ENCODE measurements around the gene SETD4.
A peak's percentile ranks its signal among the peaks of the same experiment; 100 is the strongest.

SETD4 gene

GRCh38 chr21:36045993-36046392 is 14.3 kb downstream of the SETD4 start:
- Histone ChIP-seq H2BK15ac (ENCODE audit: low read depth, poor library complexity, severe bottlenecking) (no peak overlapping the region), H4K91ac (ENCODE audit: low read length) (no peak overlapping the region), H2BK12ac (ENCODE audit: low read length in 2 of 2) (no peak overlapping the region), H2AK5ac (ENCODE audit: low read length, severe bottlenecking) (no peak overlapping the region), H2BK5ac (ENCODE audit: low read depth, low read length, poor library complexity, severe bottlenecking) (no peak overlapping the region), H2BK120ac (ENCODE audit: low read depth, low read length) (no peak overlapping the region), H3K18ac (ENCODE audit: low read depth in 1 of 2, low read length in 2 of 2) (no peak overlapping the region), H3K4me2 (ENCODE audit: low read length, poor library complexity, severe bottlenecking) (no peak overlapping the region), H3K27me3 (ENCODE audit: control insufficient read depth in 1 of 2, insufficient read depth in 1 of 2, low read length in 2 of 2) (no peaks in the 10 kb centered on the region), H3K4ac (ENCODE audit: low read depth in 1 of 2, low read length in 2 of 2) (no peak overlapping the region), H3K9me3 (ENCODE audit: control insufficient read depth, low read length) (no peaks in the 10 kb centered on the region), H2AFZ (ENCODE audit: low read depth, low read length) (no peak overlapping the region), H3K4me3 (ENCODE audit: insufficient read depth in 1 of 2, low read depth in 1 of 2, low read length in 2 of 2) (no peak overlapping the region), H3K4me1 (ENCODE audit: control insufficient read depth, insufficient read depth, low read depth, low read length) (no peaks in the 10 kb centered on the region), H3K27ac (ENCODE audit: low read length, poor library complexity, severe bottlenecking) (no peak overlapping the region), H3K36me3 (ENCODE audit: control insufficient read depth in 1 of 2, insufficient read depth in 2 of 2, low read depth in 1 of 2, low read length in 2 of 2) (peaks cover 44 to 89% of the 10 kb centered on the region in 2 experiments), H3K14ac (ENCODE audit: low read length in 2 of 2) (no peak overlapping the region), H3K23ac (ENCODE audit: low read length in 2 of 2) (no peak overlapping the region), H4K8ac (ENCODE audit: low read length) (no peak overlapping the region), H3K9ac (ENCODE audit: low read length) (no peak overlapping the region), H3K79me1 (replicated peaks; ENCODE audit: low read length, poor library complexity, severe bottlenecking) (peaks cover 26% of the 10 kb centered on the region)
- 97% methylated on average over 1 of the region's 1 CpG for WGBS
- DNase-seq: peak; percentile 21

GRCh38 chr21:36044056-36044455 is 16.3 kb downstream of the SETD4 start:
- H3K4me3 ChIP-seq (ENCODE audit: insufficient read depth in 1 of 2, low read depth in 1 of 2, low read length in 2 of 2): no peak overlapping the region
- no peaks in the 10 kb centered on the region for H3K27me3 ChIP-seq (ENCODE audit: control insufficient read depth in 1 of 2, insufficient read depth in 1 of 2, low read length in 2 of 2)
- H3K23ac ChIP-seq (ENCODE audit: low read length in 2 of 2): no peak overlapping the region
- DNase-seq: no peak
- no peak overlapping the region for H2BK12ac ChIP-seq (ENCODE audit: low read length in 2 of 2)
- no peak overlapping the region for H3K9ac ChIP-seq (ENCODE audit: low read length)
- no peaks in the 10 kb centered on the region for H3K9me3 ChIP-seq (ENCODE audit: control insufficient read depth, low read length)
- WGBS: 97% methylated on average over 9 of the region's 10 CpGs
- no peak overlapping the region for H2BK120ac ChIP-seq (ENCODE audit: low read depth, low read length)
- no peak overlapping the region for H3K4ac ChIP-seq (ENCODE audit: low read depth in 1 of 2, low read length in 2 of 2)
- H2AK5ac ChIP-seq (ENCODE audit: low read length, severe bottlenecking): no peak overlapping the region
- H3K79me1 ChIP-seq (replicated peaks; ENCODE audit: low read length, poor library complexity, severe bottlenecking): peaks cover 19% of the 10 kb centered on the region
- peaks cover 42 to 85% of the 10 kb centered on the region in 2 experiments for H3K36me3 ChIP-seq (ENCODE audit: control insufficient read depth in 1 of 2, insufficient read depth in 2 of 2, low read depth in 1 of 2, low read length in 2 of 2)
- H4K91ac ChIP-seq (ENCODE audit: low read length): no peak overlapping the region
- H2BK15ac ChIP-seq (ENCODE audit: low read depth, poor library complexity, severe bottlenecking): no peak overlapping the region
- no peaks in the 10 kb centered on the region for H3K4me1 ChIP-seq (ENCODE audit: control insufficient read depth, insufficient read depth, low read depth, low read length)
- no peak overlapping the region for H2AFZ ChIP-seq (ENCODE audit: low read depth, low read length)
- H3K27ac ChIP-seq (ENCODE audit: low read length, poor library complexity, severe bottlenecking): no peak overlapping the region
- no peak overlapping the region for H4K8ac ChIP-seq (ENCODE audit: low read length)
- H3K18ac ChIP-seq (ENCODE audit: low read depth in 1 of 2, low read length in 2 of 2): no peak overlapping the region
- H3K4me2 ChIP-seq (ENCODE audit: low read length, poor library complexity, severe bottlenecking): no peak overlapping the region
- H2BK5ac ChIP-seq (ENCODE audit: low read depth, low read length, poor library complexity, severe bottlenecking): no peak overlapping the region
- H3K14ac ChIP-seq (ENCODE audit: low read length in 2 of 2): no peak overlapping the region

GRCh38 chr21:36041910-36042309 is 18.4 kb downstream of the SETD4 start:
- Histone ChIP-seq H2BK15ac (ENCODE audit: low read depth, poor library complexity, severe bottlenecking) (no peak overlapping the region), H3K27ac (ENCODE audit: low read length, poor library complexity, severe bottlenecking) (no peak overlapping the region), H3K18ac (ENCODE audit: low read depth in 1 of 2, low read length in 2 of 2) (no peak overlapping the region), H4K8ac (ENCODE audit: low read length) (no peak overlapping the region), H3K4ac (ENCODE audit: low read depth in 1 of 2, low read length in 2 of 2) (no peak overlapping the region), H2AFZ (ENCODE audit: low read depth, low read length) (no peak overlapping the region), H3K14ac (ENCODE audit: low read length in 2 of 2) (no peak overlapping the region), H3K9ac (ENCODE audit: low read length) (no peak overlapping the region), H3K4me1 (ENCODE audit: control insufficient read depth, insufficient read depth, low read depth, low read length) (no peaks in the 10 kb centered on the region), H3K9me3 (ENCODE audit: control insufficient read depth, low read length) (no peaks in the 10 kb centered on the region), H3K79me1 (replicated peaks; ENCODE audit: low read length, poor library complexity, severe bottlenecking) (peaks cover 17% of the 10 kb centered on the region), H3K4me3 (ENCODE audit: insufficient read depth in 1 of 2, low read depth in 1 of 2, low read length in 2 of 2) (no peak overlapping the region), H3K27me3 (ENCODE audit: control insufficient read depth in 1 of 2, insufficient read depth in 1 of 2, low read length in 2 of 2) (no peaks in the 10 kb centered on the region), H2AK5ac (ENCODE audit: low read length, severe bottlenecking) (no peak overlapping the region), H3K4me2 (ENCODE audit: low read length, poor library complexity, severe bottlenecking) (no peak overlapping the region), H3K23ac (ENCODE audit: low read length in 2 of 2) (no peak overlapping the region), H2BK5ac (ENCODE audit: low read depth, low read length, poor library complexity, severe bottlenecking) (no peak overlapping the region), H2BK120ac (ENCODE audit: low read depth, low read length) (no peak overlapping the region), H3K36me3 (ENCODE audit: control insufficient read depth in 1 of 2, insufficient read depth in 2 of 2, low read depth in 1 of 2, low read length in 2 of 2) (peaks cover 45 to 88% of the 10 kb centered on the region in 2 experiments), H4K91ac (ENCODE audit: low read length) (no peak overlapping the region), H2BK12ac (ENCODE audit: low read length in 2 of 2) (no peak overlapping the region)
- DNase-seq: no peak
- 100% methylated on average over 1 of the region's 1 CpG for WGBS

GRCh38 chr21:36040389-36040788 is 19.9 kb downstream of the SETD4 start:
- Histone ChIP-seq H3K4me2 (ENCODE audit: low read length, poor library complexity, severe bottlenecking) (no peak overlapping the region), H3K79me1 (replicated peaks; ENCODE audit: low read length, poor library complexity, severe bottlenecking) (peaks cover 14% of the 10 kb centered on the region), H3K14ac (ENCODE audit: low read length in 2 of 2) (no peak overlapping the region), H3K4me3 (ENCODE audit: insufficient read depth in 1 of 2, low read depth in 1 of 2, low read length in 2 of 2) (no peak overlapping the region), H3K36me3 (ENCODE audit: control insufficient read depth in 1 of 2, insufficient read depth in 2 of 2, low read depth in 1 of 2, low read length in 2 of 2) (peaks cover 44 to 88% of the 10 kb centered on the region in 2 experiments), H4K91ac (ENCODE audit: low read length) (no peak overlapping the region), H3K23ac (ENCODE audit: low read length in 2 of 2) (no peak overlapping the region), H2BK12ac (ENCODE audit: low read length in 2 of 2) (no peak overlapping the region), H2BK5ac (ENCODE audit: low read depth, low read length, poor library complexity, severe bottlenecking) (no peak overlapping the region), H3K4ac (ENCODE audit: low read depth in 1 of 2, low read length in 2 of 2) (no peak overlapping the region), H3K27me3 (ENCODE audit: control insufficient read depth in 1 of 2, insufficient read depth in 1 of 2, low read length in 2 of 2) (no peaks in the 10 kb centered on the region), H3K9ac (ENCODE audit: low read length) (no peak overlapping the region), H3K9me3 (ENCODE audit: control insufficient read depth, low read length) (no peaks in the 10 kb centered on the region), H3K18ac (ENCODE audit: low read depth in 1 of 2, low read length in 2 of 2) (no peak overlapping the region), H2BK15ac (ENCODE audit: low read depth, poor library complexity, severe bottlenecking) (no peak overlapping the region), H2AFZ (ENCODE audit: low read depth, low read length) (no peak overlapping the region), H3K27ac (ENCODE audit: low read length, poor library complexity, severe bottlenecking) (no peak overlapping the region), H4K8ac (ENCODE audit: low read length) (no peak overlapping the region), H2BK120ac (ENCODE audit: low read depth, low read length) (no peak overlapping the region), H2AK5ac (ENCODE audit: low read length, severe bottlenecking) (no peak overlapping the region), H3K4me1 (ENCODE audit: control insufficient read depth, insufficient read depth, low read depth, low read length) (peaks cover 3% of the 10 kb centered on the region)
- WGBS: over 99% methylated on average over 2 of the region's 2 CpGs
- DNase-seq: no peak
